Thyroid gland (tissue), 4 donors: ENCODE results near the gene SERINC2. TPM values are rescaled to one million over a fixed set of nuclear protein-coding genes. Genes with fewer than 3 reads are reported as not detected.

Source experiments
- DNase-seq, 2 donors: peaks; one replicate each; pipeline ENCODE4 v3.0.0-alpha.2; 2019
- H3K27ac ChIP-seq, 3 donors: fragments of 200-600 bp; sonication (generic); 1 replicate in 2 of 3; 2 replicates in 1 of 3; pipeline ENCODE4 v1.5.1; 2016 to 2019; ENCODE audit warnings: mild to moderate bottlenecking in 1 of 3, moderate library complexity in 1 of 3
- H3K27me3 ChIP-seq: fragments of 200-600 bp; sonication (generic); one replicate; pipeline ENCODE4 v1.5.1; 2019
- H3K36me3 ChIP-seq, 2 donors: fragments of 200-600 bp; sonication (generic); one replicate each; pipeline ENCODE4 v1.5.1; 2016 to 2019
- H3K4me1 ChIP-seq, 2 donors: fragments of 200-600 bp; sonication (generic); one replicate each; pipeline ENCODE4 v1.5.1; 2017 to 2019
- H3K4me3 ChIP-seq, 3 donors: fragments of 200-600 bp; sonication (generic); replicated peaks in 1 of 3; 1 replicate in 2 of 3; 2 replicates in 1 of 3; pipeline ENCODE4 v1.5.1; 2016; ENCODE audit warnings: mild to moderate bottlenecking in 1 of 3
- H3K9me3 ChIP-seq: fragments of 200-600 bp; sonication (generic); one replicate; pipeline ENCODE4 v1.5.1; 2017
- POLR2A ChIP-seq, 2 donors: fragments of 450-650 bp; IDR thresholded peaks; one replicate each; pipeline ENCODE4 v1.6.1; 2017; ENCODE audit warnings: antibody characterized with exemption in 2 of 2, mild to moderate bottlenecking in 2 of 2, moderate library complexity in 1 of 2
- WGBS, 2 donors: methylation state at CpG; one replicate each; pipeline ENCODE4 v1.1.5; 2017; 5-methylcytosine and 5-hydroxymethylcytosine counted together
- intact Hi-C: fragments of 100-400 bp; cut with DNase I; formaldehyde crosslinking; loops from one replicate; pipeline ENCODE4 v1.15.1; 2023
- total RNA-seq, 4 donors: library from RNA; depleted of rRNA; stranded (reverse); fragments of >200 nt; gene quantifications; one replicate each; pipeline ENCODE4 v1.2.3, GENCODE V29; 2016
- TF ChIP-seq, protein P1 (sequence below), 6 experiments: fragments of 200-600 bp in 3 of 6; fragments of 450-650 bp in 3 of 6; sonication (generic) in 3 of 6; IDR thresholded peaks; one replicate each; pipeline ENCODE4 v1.5.1; 2016 to 2019; ENCODE audit warnings: antibody characterized with exemption in 6 of 6, mild to moderate bottlenecking in 2 of 6, inconsistent platforms in 1 of 6, moderate library complexity in 1 of 6

SERINC2 gene
- total RNA-seq, result 10 to 100 TPM; 28.9 to 57.7 (median 37.7) TPM

DNA sequence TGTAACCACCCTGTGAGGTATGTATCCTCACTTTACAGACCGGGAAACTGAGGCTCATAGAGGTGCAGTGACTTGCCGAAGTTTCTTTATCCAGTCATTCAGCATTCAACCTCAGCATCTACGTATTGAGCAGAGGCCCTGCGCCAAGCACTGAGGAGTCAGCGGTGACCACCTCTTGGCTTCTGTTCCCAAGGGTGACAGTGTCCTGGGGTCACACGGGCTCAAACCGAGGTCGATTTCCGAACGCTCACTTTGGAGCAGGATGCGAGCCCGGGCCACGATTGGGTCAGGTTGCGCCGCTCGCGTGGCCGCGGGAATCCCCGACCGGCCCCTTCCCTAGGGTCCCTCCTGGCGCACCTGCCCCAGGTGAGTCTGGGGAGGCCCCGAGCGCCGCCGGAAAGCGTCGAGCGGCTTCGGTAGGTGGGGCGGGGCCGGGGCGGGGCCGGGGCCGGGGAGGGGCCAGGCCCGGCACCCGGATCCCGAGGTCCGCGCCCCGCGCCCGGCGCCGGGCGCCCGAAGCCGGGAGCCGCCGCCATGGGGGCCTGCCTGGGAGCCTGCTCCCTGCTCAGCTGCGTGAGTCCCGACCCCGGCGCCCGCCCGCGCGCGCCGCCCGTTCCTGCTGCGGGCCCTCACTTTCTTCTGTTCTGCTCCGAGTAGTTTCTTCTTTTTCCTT, at the start of gene SERINC2:
SERINC2 (plus strand) TSS at position 482 of the 673 bp plus-strand sequence; CDS start at position 535, 53 bp downstream.
- intact Hi-C loops, result no loop called here
- Histone ChIP-seq H3K27ac (peak within 1 kb of the TSS; percentile 80 to 94 (median 84)), H3K27me3 (no peaks in the 10 kb centered on the region), H3K4me1 (peaks cover 5 to 16% of the 10 kb centered on the region in 2 donors), H3K36me3 (no peaks in the 10 kb centered on the region), H3K9me3 (no peaks in the 10 kb centered on the region), H3K4me3 (peak within 1 kb of the TSS; percentile 49 to 85 (median 80))
- peak; percentile 32 to 65 for TF ChIP-seq POLR2A (IDR thresholded peaks at IDR 0.05)
- TF ChIP-seq, protein P1, sequence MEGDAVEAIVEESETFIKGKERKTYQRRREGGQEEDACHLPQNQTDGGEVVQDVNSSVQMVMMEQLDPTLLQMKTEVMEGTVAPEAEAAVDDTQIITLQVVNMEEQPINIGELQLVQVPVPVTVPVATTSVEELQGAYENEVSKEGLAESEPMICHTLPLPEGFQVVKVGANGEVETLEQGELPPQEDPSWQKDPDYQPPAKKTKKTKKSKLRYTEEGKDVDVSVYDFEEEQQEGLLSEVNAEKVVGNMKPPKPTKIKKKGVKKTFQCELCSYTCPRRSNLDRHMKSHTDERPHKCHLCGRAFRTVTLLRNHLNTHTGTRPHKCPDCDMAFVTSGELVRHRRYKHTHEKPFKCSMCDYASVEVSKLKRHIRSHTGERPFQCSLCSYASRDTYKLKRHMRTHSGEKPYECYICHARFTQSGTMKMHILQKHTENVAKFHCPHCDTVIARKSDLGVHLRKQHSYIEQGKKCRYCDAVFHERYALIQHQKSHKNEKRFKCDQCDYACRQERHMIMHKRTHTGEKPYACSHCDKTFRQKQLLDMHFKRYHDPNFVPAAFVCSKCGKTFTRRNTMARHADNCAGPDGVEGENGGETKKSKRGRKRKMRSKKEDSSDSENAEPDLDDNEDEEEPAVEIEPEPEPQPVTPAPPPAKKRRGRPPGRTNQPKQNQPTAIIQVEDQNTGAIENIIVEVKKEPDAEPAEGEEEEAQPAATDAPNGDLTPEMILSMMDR (IDR thresholded peaks at IDR 0.05), result no peak
- 1 to 6% methylated on average over 22 to 23 of the region's 63 CpGs for WGBS, 2 donors
- peak; percentile 61 to 64 for DNase-seq

DNA sequence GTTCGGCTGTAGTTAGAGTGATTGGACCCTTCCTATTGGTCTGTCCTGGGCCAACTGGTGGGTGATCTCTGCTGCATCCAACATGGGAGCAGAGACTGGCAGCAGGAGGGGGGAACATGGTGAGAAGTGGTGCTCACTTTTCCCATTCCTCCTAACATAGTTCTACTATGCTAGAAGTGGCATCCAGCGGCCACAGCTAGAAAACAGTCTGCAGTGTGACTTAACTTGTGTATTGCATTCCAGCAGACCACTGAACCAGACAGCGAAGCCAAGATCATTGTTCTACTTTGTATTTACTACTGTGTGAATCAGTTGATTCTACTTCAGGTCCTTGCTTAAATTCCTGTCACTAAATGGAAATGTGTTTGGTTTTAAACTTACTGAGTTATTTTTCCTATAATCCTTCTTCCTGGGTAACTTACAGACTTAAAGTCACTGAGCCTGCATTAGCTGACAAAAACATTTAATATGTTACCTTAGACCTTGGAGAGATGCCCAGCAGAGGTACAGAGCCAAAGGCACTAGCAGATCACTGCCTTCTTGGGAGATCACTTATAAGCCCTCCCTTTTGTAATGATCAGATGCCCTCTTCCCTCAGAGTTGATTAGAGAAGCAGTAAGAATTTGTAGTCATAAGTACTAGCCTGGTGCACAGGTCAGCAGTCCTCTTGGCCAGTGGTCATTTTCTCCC, 48.3 kb upstream of the SERINC2 start:
- intact Hi-C loops, result no loop called here
- TF ChIP-seq, protein P1 (IDR thresholded peaks at IDR 0.05), result peak in 2 of 6 experiments; percentile 8 to 21
- peak in 1 of 2 donors; percentile 64 for TF ChIP-seq POLR2A (IDR thresholded peaks at IDR 0.05)

DNA sequence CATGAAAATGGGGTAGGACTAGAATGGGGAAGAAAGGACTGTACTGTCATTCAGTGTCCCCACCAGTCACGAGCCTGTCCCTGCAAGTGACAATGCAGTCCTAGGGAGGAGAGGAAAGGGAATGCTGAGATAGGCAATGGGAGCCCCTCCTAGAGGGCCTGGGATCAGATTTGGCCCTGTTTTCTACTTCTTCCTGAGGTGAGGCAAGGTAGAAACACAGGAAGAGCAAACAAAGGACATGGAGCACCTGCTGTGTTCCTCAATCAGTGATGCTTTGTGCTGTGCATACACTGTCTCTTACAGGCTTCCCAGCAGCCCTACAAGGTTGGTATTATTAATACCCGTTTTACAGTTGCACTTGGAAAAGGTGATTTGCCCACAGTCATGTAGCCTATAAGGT, 46.2 kb upstream of the SERINC2 start:
- peak overlapping the region; percentile 87 to 99 (median 96) for H3K27ac ChIP-seq
- TF ChIP-seq POLR2A (IDR thresholded peaks at IDR 0.05), result no peak

More for the DNA sequence above, 48.3 kb upstream of the SERINC2 start:
- H3K27me3 ChIP-seq, result no peaks in the 10 kb centered on the region
- 31 to 41% methylated on average over 3 of the region's 3 CpGs for WGBS, 2 donors
- peaks cover 44 to 58% of the 10 kb centered on the region in 2 donors for H3K4me1 ChIP-seq
- DNase-seq, result peak; percentile 86 to 89
- H3K36me3 ChIP-seq, result no peaks in the 10 kb centered on the region
- peak overlapping the region; percentile 87 to 99 (median 96) for H3K27ac ChIP-seq
- no peak overlapping the region for H3K4me3 ChIP-seq
- H3K9me3 ChIP-seq, result no peaks in the 10 kb centered on the region

DNA sequence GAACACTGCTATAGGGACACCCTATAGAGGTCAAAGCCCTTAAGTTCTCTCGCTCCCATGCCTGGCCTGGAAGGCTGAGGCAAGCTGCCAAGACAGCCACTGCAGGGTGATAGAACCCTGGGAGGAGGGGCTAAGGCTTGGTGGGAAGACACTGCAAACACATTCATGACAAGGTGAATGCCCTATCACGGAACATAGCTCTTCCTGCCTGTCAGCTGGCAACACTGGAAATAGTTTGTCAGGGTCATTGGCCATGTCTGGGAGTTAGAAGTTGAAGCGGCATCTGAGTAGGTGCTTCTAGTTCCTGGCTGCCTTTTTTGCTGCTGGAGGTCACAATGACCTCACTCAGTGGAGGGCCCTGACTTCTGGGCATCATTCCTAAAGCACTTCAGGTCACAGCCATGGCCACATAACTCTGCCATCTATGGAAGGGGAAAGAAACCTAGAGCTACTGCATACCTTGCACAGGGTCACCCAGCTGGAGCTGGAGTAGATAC, 44.4 kb upstream of the SERINC2 start:
- 21 to 57% methylated on average over 2 to 3 of the region's 3 CpGs for WGBS, 2 donors

More for the DNA sequence above, 46.2 kb upstream of the SERINC2 start:
- Histone ChIP-seq H3K36me3 (no peaks in the 10 kb centered on the region), H3K4me1 (peaks cover 46 to 68% of the 10 kb centered on the region in 2 donors), H3K4me3 (no peak overlapping the region), H3K27me3 (no peaks in the 10 kb centered on the region), H3K9me3 (no peaks in the 10 kb centered on the region)
- intact Hi-C loops, result no loop called here
- 85 to 92% methylated on average over 2 of the region's 2 CpGs for WGBS, 2 donors
- no peak for DNase-seq

DNA sequence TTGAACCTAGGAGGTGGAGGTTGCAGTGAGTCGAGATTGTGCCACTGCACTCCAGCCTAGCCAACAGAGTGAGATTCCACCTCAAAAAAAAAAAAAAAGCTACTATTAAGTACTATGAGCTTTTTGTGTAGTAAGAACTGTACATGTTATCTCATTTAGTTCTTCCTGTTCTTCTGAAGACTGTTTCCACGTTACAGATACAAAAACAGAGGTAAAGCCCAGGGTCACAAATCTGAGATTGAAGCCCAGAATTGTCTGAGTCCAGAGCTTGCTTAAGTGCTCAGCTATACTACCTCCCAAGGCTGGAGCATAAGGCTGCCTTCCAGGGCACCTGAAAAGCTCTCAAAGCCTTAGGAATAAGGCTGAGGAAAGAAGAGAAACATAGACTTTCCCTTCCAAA, 43.0 kb upstream of the SERINC2 start:
- Histone ChIP-seq H3K4me3 (no peak overlapping the region), H3K4me1 (peaks cover 54 to 82% of the 10 kb centered on the region in 2 donors), H3K27ac (peak overlapping the region; percentile 87 to 99 (median 96)), H3K36me3 (no peaks in the 10 kb centered on the region), H3K27me3 (no peaks in the 10 kb centered on the region), H3K9me3 (no peaks in the 10 kb centered on the region)
- intact Hi-C loops, result no loop called here
- 77 to 89% methylated on average over 2 of the region's 2 CpGs for WGBS, 2 donors
- DNase-seq, result no peak
- TF ChIP-seq, protein P1 (IDR thresholded peaks at IDR 0.05), result no peak
- no peak for TF ChIP-seq POLR2A (IDR thresholded peaks at IDR 0.05)

More for the DNA sequence above, 44.4 kb upstream of the SERINC2 start:
- intact Hi-C loops, result no loop called here
- Histone ChIP-seq H3K9me3 (no peaks in the 10 kb centered on the region), H3K4me1 (peaks cover 52 to 81% of the 10 kb centered on the region in 2 donors), H3K4me3 (no peak overlapping the region), H3K27me3 (no peaks in the 10 kb centered on the region), H3K27ac (peak overlapping the region; percentile 87 to 99 (median 96)), H3K36me3 (no peaks in the 10 kb centered on the region)
- DNase-seq, result peak; percentile 85 to 89
- TF ChIP-seq POLR2A (IDR thresholded peaks at IDR 0.05), result peak in 1 of 2 donors; percentile 73
- TF ChIP-seq, protein P1 (IDR thresholded peaks at IDR 0.05), result no peak
